GM23338 (cell line): ENCODE results near the gene SESN1. TPM values are rescaled to one million over a fixed set of nuclear protein-coding genes. Genes with fewer than 3 reads are reported as not detected.
"Not testable (repeated sequence)": the region's sequence is repeated elsewhere in the genome, so short reads cannot be mapped to it uniquely, and the experiment has no call there.

Experiments
- ATAC-seq: fragments of 200-7000 bp; cut with Tn5 transposase; 3 replicates; pipeline ENCODE4 v1.9.1; 2020
- DNase-seq: peaks from one replicate; pipeline ENCODE4 v3.0.0-alpha.2; 2015; ENCODE audit warnings: low spot score
- H2AFZ ChIP-seq: fragments of 200-600 bp; sonication (generic); 2 replicates; pipeline ENCODE4 v1.8.0; 2016; ENCODE audit warnings: antibody characterized with exemption, mild to moderate bottlenecking, moderate library complexity
- H3F3A ChIP-seq: fragments of 200-600 bp; sonication (generic); replicated peaks from 2 replicates; pipeline ENCODE4 v1.8.0; 2017; ENCODE audit warnings: antibody characterized with exemption, mixed run types, low read depth
- H3K27ac ChIP-seq: fragments of 200-600 bp; sonication (generic); 2 replicates; pipeline ENCODE4 v1.6.1; 2016; ENCODE audit warnings: low read depth
- H3K27me3 ChIP-seq: fragments of 200-600 bp; sonication (generic); 2 replicates; pipeline ENCODE4 v1.8.0; 2016; ENCODE audit warnings: mild to moderate bottlenecking, mixed run types, moderate library complexity; ENCODE audit not compliant: insufficient read depth
- H3K36me3 ChIP-seq: fragments of 200-600 bp; sonication (generic); 2 replicates; pipeline ENCODE4 v1.8.0; 2016; ENCODE audit warnings: mild to moderate bottlenecking; ENCODE audit not compliant: insufficient read depth
- H3K4me1 ChIP-seq: fragments of 200-600 bp; sonication (generic); 2 replicates; pipeline ENCODE4 v1.8.0; 2016; ENCODE audit warnings: mild to moderate bottlenecking, moderate library complexity; ENCODE audit not compliant: insufficient read depth
- H3K4me2 ChIP-seq: fragments of 200-600 bp; sonication (generic); 2 replicates; pipeline ENCODE4 v1.7.1; 2017; ENCODE audit warnings: mixed run types
- H3K4me3 ChIP-seq: fragments of 200-600 bp; sonication (generic); 2 replicates; pipeline ENCODE4 v1.6.1; 2016; ENCODE audit warnings: mixed run types
- H3K79me2 ChIP-seq: fragments of 200-600 bp; sonication (generic); replicated peaks from 2 replicates; pipeline ENCODE4 v1.8.0; 2017; ENCODE audit warnings: mild to moderate bottlenecking; ENCODE audit not compliant: insufficient read depth
- H3K9me2 ChIP-seq: fragments of 200-600 bp; sonication (generic); 2 replicates; pipeline ENCODE4 v1.8.0; 2017; ENCODE audit not compliant: insufficient read depth
- H4K20me1 ChIP-seq: fragments of 200-600 bp; sonication (generic); replicated peaks from 2 replicates; pipeline ENCODE4 v1.8.0; 2017; ENCODE audit warnings: mild to moderate bottlenecking; ENCODE audit not compliant: insufficient read depth
- H3K27ac Mint-ChIP-seq: 2 replicates; pipeline ENCODE4 v1.8.0; 2020; ENCODE audit warnings: inconsistent platforms, mild to moderate bottlenecking, moderate library complexity, mixed read lengths
- H3K27me3 Mint-ChIP-seq: 3 replicates; pipeline ENCODE4 v1.8.0; 2022; ENCODE audit warnings: low read depth, mild to moderate bottlenecking, moderate library complexity, mixed read lengths, inconsistent platforms; ENCODE audit not compliant: insufficient read depth, poor library complexity
- H3K36me3 Mint-ChIP-seq: 3 replicates; pipeline ENCODE4 v1.8.0; 2021; ENCODE audit warnings: low read depth, mild to moderate bottlenecking, inconsistent platforms, moderate library complexity, mixed read lengths
- H3K4me1 Mint-ChIP-seq: 3 replicates; pipeline ENCODE4 v1.8.0; 2020; ENCODE audit warnings: mild to moderate bottlenecking, inconsistent platforms, mixed read lengths
- H3K4me3 Mint-ChIP-seq: 3 replicates; pipeline ENCODE4 v1.8.0; 2021; ENCODE audit warnings: moderate library complexity, mild to moderate bottlenecking, inconsistent platforms, mixed read lengths
- H3K9me3 Mint-ChIP-seq: 3 replicates; pipeline ENCODE4 v1.8.0; 2020; ENCODE audit warnings: moderate library complexity, mild to moderate bottlenecking, inconsistent platforms, mixed read lengths
- CREB1 ChIP-seq: fragments of 250-450 bp; sonication (Bioruptor Pico); IDR thresholded peaks from 2 replicates; pipeline ENCODE4 v1.5.0; 2020; ENCODE audit warnings: low read depth, mild to moderate bottlenecking, moderate library complexity
- JUNB ChIP-seq: IDR thresholded peaks from one replicate; pipeline ENCODE4 v1.6.1; 2016; ENCODE audit warnings: antibody characterized with exemption; ENCODE audit not compliant: unreplicated experiment
- polyA plus RNA-seq: library from polyadenylated mRNA; unstranded; fragments of >200 nt; fragmentation: Nextera tagmentation; extraction: Ambion mirVana; gene quantifications from 2 replicates; pipeline ENCODE4 v1.2.1, GENCODE V29; 2016
- total RNA-seq: library from RNA; depleted of rRNA; stranded (reverse); fragments of >200 nt; shearing (Covaris generic); gene quantifications from 2 replicates; pipeline ENCODE4 v1.2.3, GENCODE V29; 2014
- TF ChIP-seq, protein P1 (sequence below): IDR thresholded peaks from one replicate; pipeline ENCODE4 v1.6.1; 2018; ENCODE audit warnings: antibody characterized with exemption; ENCODE audit not compliant: unreplicated experiment
- TF ChIP-seq, protein P2 (sequence below), 2 experiments: fragments of 200-600 bp in 1 of 2; sonication (generic) in 1 of 2; conservative IDR thresholded peaks; 2 replicates each; pipeline versions ENCODE4 v1.5.1 to v1.6.1; 2016 to 2017; ENCODE audit warnings: antibody characterized with exemption in 2 of 2, low read depth in 2 of 2, mild to moderate bottlenecking in 2 of 2, moderate library complexity in 1 of 2
- TF ChIP-seq, protein P3 (sequence below): IDR thresholded peaks from 2 replicates; pipeline ENCODE4 v1.6.1; 2016; ENCODE audit warnings: antibody characterized with exemption

The SESN1 gene
- total and polyA plus RNA-seq, 2 experiments from 2014 or later = 26.2 to 36.4 TPM

DNA sequence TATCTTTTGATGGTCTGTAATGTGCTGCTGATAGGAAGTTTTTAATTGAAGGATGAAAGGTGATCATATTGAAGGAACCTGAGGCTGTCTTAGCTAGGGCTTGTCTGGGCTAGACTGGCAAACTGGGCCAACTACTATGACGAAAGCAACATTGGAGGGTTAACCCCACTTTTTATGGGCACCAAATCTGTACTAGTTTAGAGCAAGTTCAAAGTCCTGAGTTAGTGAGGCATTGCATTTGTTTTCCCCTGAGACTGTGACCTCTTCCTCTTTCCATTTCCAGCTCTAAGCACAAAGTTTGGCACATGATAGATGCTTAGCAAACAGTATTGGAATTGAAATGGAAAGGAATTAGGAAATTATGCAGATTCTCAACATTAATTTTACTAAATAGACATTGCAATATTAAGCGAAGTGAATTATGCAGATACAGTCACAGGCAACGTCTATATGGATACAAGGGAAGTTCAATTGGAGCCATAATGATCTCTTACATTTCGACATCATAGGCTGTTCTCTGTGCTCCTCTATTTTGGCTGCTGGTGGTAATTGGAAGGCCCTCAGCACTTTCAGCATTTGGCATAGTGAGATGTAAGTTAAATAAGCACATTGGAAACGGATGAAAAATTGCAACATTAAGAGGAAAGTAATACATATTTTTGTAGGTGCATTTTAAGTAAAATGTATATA, 22.8 kb upstream of the SESN1 start (continued):
- TF ChIP-seq, protein P1, sequence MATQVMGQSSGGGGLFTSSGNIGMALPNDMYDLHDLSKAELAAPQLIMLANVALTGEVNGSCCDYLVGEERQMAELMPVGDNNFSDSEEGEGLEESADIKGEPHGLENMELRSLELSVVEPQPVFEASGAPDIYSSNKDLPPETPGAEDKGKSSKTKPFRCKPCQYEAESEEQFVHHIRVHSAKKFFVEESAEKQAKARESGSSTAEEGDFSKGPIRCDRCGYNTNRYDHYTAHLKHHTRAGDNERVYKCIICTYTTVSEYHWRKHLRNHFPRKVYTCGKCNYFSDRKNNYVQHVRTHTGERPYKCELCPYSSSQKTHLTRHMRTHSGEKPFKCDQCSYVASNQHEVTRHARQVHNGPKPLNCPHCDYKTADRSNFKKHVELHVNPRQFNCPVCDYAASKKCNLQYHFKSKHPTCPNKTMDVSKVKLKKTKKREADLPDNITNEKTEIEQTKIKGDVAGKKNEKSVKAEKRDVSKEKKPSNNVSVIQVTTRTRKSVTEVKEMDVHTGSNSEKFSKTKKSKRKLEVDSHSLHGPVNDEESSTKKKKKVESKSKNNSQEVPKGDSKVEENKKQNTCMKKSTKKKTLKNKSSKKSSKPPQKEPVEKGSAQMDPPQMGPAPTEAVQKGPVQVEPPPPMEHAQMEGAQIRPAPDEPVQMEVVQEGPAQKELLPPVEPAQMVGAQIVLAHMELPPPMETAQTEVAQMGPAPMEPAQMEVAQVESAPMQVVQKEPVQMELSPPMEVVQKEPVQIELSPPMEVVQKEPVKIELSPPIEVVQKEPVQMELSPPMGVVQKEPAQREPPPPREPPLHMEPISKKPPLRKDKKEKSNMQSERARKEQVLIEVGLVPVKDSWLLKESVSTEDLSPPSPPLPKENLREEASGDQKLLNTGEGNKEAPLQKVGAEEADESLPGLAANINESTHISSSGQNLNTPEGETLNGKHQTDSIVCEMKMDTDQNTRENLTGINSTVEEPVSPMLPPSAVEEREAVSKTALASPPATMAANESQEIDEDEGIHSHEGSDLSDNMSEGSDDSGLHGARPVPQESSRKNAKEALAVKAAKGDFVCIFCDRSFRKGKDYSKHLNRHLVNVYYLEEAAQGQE = no peak

GRCh38 chr6:109112663-109113062, 18.0 kb upstream of the SESN1 start:
- not testable (repeated sequence) for ATAC-seq, H3K79me2 ChIP-seq, H3K9me3 Mint-ChIP-seq, H3K9me2 ChIP-seq, H4K20me1 ChIP-seq, H3K27ac Mint-ChIP-seq, H3K4me1 ChIP-seq, H2AFZ ChIP-seq, H3K4me2 ChIP-seq, H3K27me3 Mint-ChIP-seq, H3K27me3 ChIP-seq, H3K27ac ChIP-seq, H3K4me1 Mint-ChIP-seq, DNase-seq, H3F3A ChIP-seq, H3K4me3 ChIP-seq, H3K36me3 ChIP-seq, H3K4me3 Mint-ChIP-seq
- H3K36me3 Mint-ChIP-seq = peaks cover 12% of the 10 kb centered on the region; the same call in 2 of the 3 replicates

DNA sequence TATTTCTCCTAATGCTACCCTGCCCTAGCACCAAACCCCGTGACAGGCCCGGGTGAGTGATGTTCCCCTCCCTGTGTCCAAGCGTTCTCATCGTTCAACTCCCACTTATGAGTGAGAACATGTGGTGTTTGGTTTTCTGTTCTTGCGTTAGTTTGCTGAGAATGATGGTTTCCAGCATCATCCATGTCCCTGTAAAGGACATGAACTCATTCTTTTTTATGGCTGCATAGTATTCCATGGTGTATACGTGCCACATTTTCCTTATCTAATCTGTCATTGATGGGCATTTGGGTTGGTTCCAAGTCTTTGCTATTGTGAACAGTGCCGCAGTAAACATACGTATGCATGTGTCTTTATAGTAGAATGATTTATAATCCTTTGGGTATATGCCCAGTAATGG, 15.0 kb upstream of the SESN1 start:
- H2AFZ ChIP-seq, H3K36me3 ChIP-seq, H3K79me2 ChIP-seq, H3K4me1 ChIP-seq, H3K4me3 Mint-ChIP-seq, H3K27ac Mint-ChIP-seq, H3K4me2 ChIP-seq, H3K27ac ChIP-seq, H3K4me3 ChIP-seq, H3K27me3 Mint-ChIP-seq, H3F3A ChIP-seq, ATAC-seq, DNase-seq, H3K27me3 ChIP-seq, H3K9me3 Mint-ChIP-seq, H3K9me2 ChIP-seq, H4K20me1 ChIP-seq, H3K4me1 Mint-ChIP-seq: not testable (repeated sequence)
- H3K36me3 Mint-ChIP-seq = peaks cover 12% of the 10 kb centered on the region; the same call in 2 of the 3 replicates

- Histone ChIP-seq H3K4me2 (no peak overlapping the region), H3K4me1 (no peaks in the 10 kb centered on the region), H3K36me3 (no peaks in the 10 kb centered on the region), H3K79me2 (no peaks in the 10 kb centered on the region; the same call in 1 of the 2 replicates), H3F3A (no peaks in the 10 kb centered on the region), H3K27me3 (no peaks in the 10 kb centered on the region), H3K27ac (no peak overlapping the region), H3K4me3 (no peak overlapping the region), H2AFZ (no peak overlapping the region), H4K20me1 (0 out of 2 replicates have a peak, but pooled peaks cover 5% of the 10 kb centered on the region), H3K9me2 (no peaks in the 10 kb centered on the region)
- Mint-ChIP-seq H3K4me3 (no peak overlapping the region), H3K9me3 (peaks cover 8% of the 10 kb centered on the region; the same call in 2 of the 3 replicates), H3K27ac (no peak overlapping the region), H3K27me3 (no peaks in the 10 kb centered on the region), H3K36me3 (peaks cover 11% of the 10 kb centered on the region; the same call in 2 of the 3 replicates), H3K4me1 (no peaks in the 10 kb centered on the region)
- DNase-seq (no peak), ATAC-seq (no peak)
- TF ChIP-seq JUNB (no peak), CREB1 (CRISPR knock-in tag) (no peak)
- TF ChIP-seq, protein P2, sequence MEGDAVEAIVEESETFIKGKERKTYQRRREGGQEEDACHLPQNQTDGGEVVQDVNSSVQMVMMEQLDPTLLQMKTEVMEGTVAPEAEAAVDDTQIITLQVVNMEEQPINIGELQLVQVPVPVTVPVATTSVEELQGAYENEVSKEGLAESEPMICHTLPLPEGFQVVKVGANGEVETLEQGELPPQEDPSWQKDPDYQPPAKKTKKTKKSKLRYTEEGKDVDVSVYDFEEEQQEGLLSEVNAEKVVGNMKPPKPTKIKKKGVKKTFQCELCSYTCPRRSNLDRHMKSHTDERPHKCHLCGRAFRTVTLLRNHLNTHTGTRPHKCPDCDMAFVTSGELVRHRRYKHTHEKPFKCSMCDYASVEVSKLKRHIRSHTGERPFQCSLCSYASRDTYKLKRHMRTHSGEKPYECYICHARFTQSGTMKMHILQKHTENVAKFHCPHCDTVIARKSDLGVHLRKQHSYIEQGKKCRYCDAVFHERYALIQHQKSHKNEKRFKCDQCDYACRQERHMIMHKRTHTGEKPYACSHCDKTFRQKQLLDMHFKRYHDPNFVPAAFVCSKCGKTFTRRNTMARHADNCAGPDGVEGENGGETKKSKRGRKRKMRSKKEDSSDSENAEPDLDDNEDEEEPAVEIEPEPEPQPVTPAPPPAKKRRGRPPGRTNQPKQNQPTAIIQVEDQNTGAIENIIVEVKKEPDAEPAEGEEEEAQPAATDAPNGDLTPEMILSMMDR (conservative IDR thresholded peaks at IDR 0.05; ENCODE audit: low read depth in 2 of 2) = no peak
- TF ChIP-seq, protein P3, sequence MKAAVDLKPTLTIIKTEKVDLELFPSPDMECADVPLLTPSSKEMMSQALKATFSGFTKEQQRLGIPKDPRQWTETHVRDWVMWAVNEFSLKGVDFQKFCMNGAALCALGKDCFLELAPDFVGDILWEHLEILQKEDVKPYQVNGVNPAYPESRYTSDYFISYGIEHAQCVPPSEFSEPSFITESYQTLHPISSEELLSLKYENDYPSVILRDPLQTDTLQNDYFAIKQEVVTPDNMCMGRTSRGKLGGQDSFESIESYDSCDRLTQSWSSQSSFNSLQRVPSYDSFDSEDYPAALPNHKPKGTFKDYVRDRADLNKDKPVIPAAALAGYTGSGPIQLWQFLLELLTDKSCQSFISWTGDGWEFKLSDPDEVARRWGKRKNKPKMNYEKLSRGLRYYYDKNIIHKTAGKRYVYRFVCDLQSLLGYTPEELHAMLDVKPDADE = no peak
Measured at GRCh38 chr6:109105681-109106080, 11.0 kb upstream of the SESN1 start.
